Fibroblast of lung (primary cell): ENCODE results near the gene SERF2. TPM values are rescaled to one million over a fixed set of nuclear protein-coding genes. Genes with fewer than 3 reads are reported as not detected.
"Not testable (repeated sequence)": the region's sequence is repeated elsewhere in the genome, so short reads cannot be mapped to it uniquely, and the experiment has no call there.

Experiments
- DNase-seq, 2 donors: peaks; one replicate each; pipeline versions ENCODE4 v3.0.0 to v3.0.0-alpha.2; 2010; ENCODE audit warnings: low read depth in 2 of 2
- H2AFZ ChIP-seq: 2 replicates; pipeline ENCODE4 v1.5.1; 2012; ENCODE audit warnings: low read length, control low read depth, inconsistent platforms
- H3K27ac ChIP-seq: 2 replicates; pipeline ENCODE4 v1.5.1; 2011; ENCODE audit warnings: low read length, control low read depth; ENCODE audit not compliant: insufficient read depth
- H3K27me3 ChIP-seq: 2 replicates; pipeline ENCODE4 v1.5.1; 2011; ENCODE audit warnings: mild to moderate bottlenecking, low read length; ENCODE audit not compliant: control insufficient read depth, insufficient read depth
- H3K36me3 ChIP-seq: 2 replicates; pipeline ENCODE4 v1.5.1; 2011; ENCODE audit warnings: low read length; ENCODE audit not compliant: control insufficient read depth, insufficient read depth
- H3K4me1 ChIP-seq: 2 replicates; pipeline ENCODE4 v1.5.1; 2011; ENCODE audit warnings: low read length; ENCODE audit not compliant: control insufficient read depth, insufficient read depth; ENCODE audit errors: extremely low read depth
- H3K4me2 ChIP-seq: 2 replicates; pipeline ENCODE4 v1.5.1; 2011; ENCODE audit warnings: low read length, control low read depth; ENCODE audit not compliant: insufficient read depth; ENCODE audit errors: extremely low read depth
- H3K4me3 ChIP-seq, 4 experiments: fragments of 200-600 bp in 1 of 4; sonication (generic) in 1 of 4; replicated peaks in 1 of 4; 2 replicates each; pipeline ENCODE4 v1.5.1; 2011 to 2016; ENCODE audit warnings: low read length in 4 of 4, low read depth in 3 of 4, mild to moderate bottlenecking in 3 of 4, control low read depth in 2 of 4, inconsistent platforms in 1 of 4, mixed read lengths in 1 of 4; ENCODE audit not compliant: insufficient read depth in 1 of 4; ENCODE audit errors: control extremely low read depth in 1 of 4
- H3K79me2 ChIP-seq: 2 replicates; pipeline ENCODE4 v1.5.1; 2012; ENCODE audit warnings: mild to moderate bottlenecking, low read length, inconsistent platforms; ENCODE audit not compliant: control insufficient read depth, insufficient read depth
- H3K9ac ChIP-seq: 2 replicates; pipeline ENCODE4 v1.5.1; 2011; ENCODE audit warnings: mild to moderate bottlenecking, low read length, control low read depth; ENCODE audit not compliant: insufficient read depth
- H3K9me3 ChIP-seq: 2 replicates; pipeline ENCODE4 v1.5.1; 2012; ENCODE audit warnings: low read depth, low read length; ENCODE audit not compliant: control insufficient read depth, insufficient read depth
- H4K20me1 ChIP-seq: 2 replicates; pipeline ENCODE4 v1.5.1; 2011; ENCODE audit warnings: low read length; ENCODE audit not compliant: control insufficient read depth, insufficient read depth; ENCODE audit errors: extremely low read depth
- EZH2 ChIP-seq: IDR thresholded peaks from 2 replicates; pipeline ENCODE4 v1.5.1; 2012; ENCODE audit warnings: low read length, control low read depth, mild to moderate bottlenecking; ENCODE audit errors: missing control alignments
- polyA plus RNA-seq, 2 donors: library from polyadenylated mRNA; depleted of rRNA in 1 of 2; stranded (reverse) in 1 of 2; unstranded in 1 of 2; fragments of >200 nt; gene quantifications; 2 replicates each; pipeline ENCODE4 v1.2.1, GENCODE V29; 2011 to 2012; ENCODE audit warnings: missing spikeins in 1 of 2
- total RNA-seq: library from RNA; depleted of rRNA; stranded (reverse); fragments of >200 nt; gene quantifications from 2 replicates; pipeline ENCODE4 v1.2.1, GENCODE V29; 2014
- TF ChIP-seq, protein P1 (sequence below), 2 donors: IDR thresholded peaks in 1 of 2; conservative IDR thresholded peaks in 1 of 2; 1 replicate in 1 of 2; 2 replicates in 1 of 2; pipeline ENCODE4 v1.5.1; 2011 to 2012; ENCODE audit warnings: low read length in 2 of 2, control low read depth in 1 of 2, inconsistent platforms in 1 of 2, low read depth in 1 of 2, mild to moderate bottlenecking in 1 of 2

The SERF2 gene
- total and polyA plus RNA-seq, 2 donors (not counting 1 experiment from before 2014, with no cell fraction given) = 371 to 1,159 TPM

DNA sequence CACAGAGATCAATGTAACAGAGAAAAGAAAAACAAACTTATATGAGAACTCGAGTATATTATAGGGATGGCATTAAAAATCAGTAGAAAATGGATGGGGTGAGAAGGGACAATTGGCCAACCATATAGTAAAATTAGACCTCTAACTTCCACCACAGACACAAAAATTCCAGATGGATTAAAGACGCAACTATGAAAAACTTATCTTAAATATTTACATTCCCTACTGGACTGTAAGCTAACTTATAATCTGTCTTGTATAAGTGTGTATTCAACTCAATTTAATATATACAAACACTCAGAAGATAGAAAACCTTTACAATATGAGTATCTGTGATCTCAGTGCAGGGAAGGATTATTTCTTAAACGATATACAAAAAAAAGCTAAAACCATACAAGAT lies 29.4 kb downstream of the SERF2 start:
- H3K79me2 ChIP-seq = peaks cover 54% of the 10 kb centered on the region
- H3K4me1 ChIP-seq = no peaks in the 10 kb centered on the region
- no peaks in the 10 kb centered on the region for H3K9me3 ChIP-seq
- no peaks in the 10 kb centered on the region for H4K20me1 ChIP-seq
- H3K27ac ChIP-seq = peak overlapping the region; percentile 17
- no peak for TF ChIP-seq EZH2
- TF ChIP-seq, protein P1, sequence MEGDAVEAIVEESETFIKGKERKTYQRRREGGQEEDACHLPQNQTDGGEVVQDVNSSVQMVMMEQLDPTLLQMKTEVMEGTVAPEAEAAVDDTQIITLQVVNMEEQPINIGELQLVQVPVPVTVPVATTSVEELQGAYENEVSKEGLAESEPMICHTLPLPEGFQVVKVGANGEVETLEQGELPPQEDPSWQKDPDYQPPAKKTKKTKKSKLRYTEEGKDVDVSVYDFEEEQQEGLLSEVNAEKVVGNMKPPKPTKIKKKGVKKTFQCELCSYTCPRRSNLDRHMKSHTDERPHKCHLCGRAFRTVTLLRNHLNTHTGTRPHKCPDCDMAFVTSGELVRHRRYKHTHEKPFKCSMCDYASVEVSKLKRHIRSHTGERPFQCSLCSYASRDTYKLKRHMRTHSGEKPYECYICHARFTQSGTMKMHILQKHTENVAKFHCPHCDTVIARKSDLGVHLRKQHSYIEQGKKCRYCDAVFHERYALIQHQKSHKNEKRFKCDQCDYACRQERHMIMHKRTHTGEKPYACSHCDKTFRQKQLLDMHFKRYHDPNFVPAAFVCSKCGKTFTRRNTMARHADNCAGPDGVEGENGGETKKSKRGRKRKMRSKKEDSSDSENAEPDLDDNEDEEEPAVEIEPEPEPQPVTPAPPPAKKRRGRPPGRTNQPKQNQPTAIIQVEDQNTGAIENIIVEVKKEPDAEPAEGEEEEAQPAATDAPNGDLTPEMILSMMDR (conservative IDR thresholded peaks at IDR 0.05 in 1 of 2, IDR thresholded peaks at IDR 0.05 in 1 of 2; ENCODE audit: low read depth in 1 of 2, low read length in 2 of 2) = no peak
- peak in 1 of 2 donors; percentile 61 for DNase-seq
- no peaks in the 10 kb centered on the region for H3K36me3 ChIP-seq
- no peaks in the 10 kb centered on the region for H3K27me3 ChIP-seq
- no peak overlapping the region for H3K9ac ChIP-seq
- H3K4me3 ChIP-seq = peak overlapping the region in 3 of 4 experiments; percentile 28 to 39 (median 33)
- H3K4me2 ChIP-seq = peak overlapping the region; percentile 39
- no peak overlapping the region for H2AFZ ChIP-seq

DNA sequence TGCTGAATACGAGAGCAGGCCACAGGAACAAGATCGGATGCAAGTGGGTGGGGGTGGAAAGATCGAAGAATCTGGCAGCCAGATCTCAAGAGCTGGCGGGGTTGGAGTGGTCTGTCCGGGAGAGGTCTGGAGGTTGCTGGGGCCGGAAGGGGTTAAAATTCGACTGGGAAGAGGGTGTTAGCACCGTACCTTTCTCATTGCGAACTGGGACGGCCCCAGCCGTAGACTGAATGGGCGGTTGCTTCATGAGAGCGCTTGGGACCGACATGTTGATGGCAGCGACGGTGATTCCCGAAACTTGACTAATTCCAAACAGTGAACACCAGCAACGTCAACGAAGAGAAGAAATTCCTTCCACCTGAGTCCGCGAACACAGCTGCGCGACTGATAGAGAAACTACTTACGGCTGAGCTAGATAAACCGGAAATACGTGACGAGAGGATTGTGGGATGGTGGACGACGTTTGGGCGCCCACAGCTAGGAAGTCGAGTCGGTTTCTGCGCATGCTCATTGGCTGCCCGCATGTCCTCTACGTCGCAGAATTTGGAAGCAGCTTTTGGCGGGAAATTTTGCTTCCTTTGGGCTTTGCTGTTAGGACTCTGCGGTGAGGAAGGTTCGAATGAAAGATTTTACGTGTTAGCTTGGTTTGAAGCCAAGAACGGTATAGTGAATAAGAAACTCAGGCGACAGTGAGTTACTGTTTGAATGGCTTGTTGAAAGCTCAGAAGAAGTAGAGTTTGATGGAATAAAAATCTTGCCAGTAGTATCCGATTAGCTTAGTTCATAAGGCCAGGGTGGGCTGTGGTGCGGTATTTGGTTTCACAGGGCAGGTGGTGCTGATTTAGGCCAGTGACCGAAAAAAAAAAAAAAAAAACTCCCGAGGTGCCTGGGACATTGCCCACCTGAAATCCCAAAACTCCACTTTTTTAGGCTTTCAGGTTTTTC lies 32.5 kb downstream of the SERF2 start, which contains the start of gene MFAP1:
Gene MFAP1 (minus strand): TSS at position 389 of the 945 bp plus-strand sequence. CDS start 121 bp downstream, at position 268.
- Histone ChIP-seq H3K4me3 (peak within 1 kb of the TSS; percentile 63 to 98 (median 83)), H3K4me2 (peak within 1 kb of the TSS; percentile 82), H3K36me3 (no peaks in the 10 kb centered on the region), H3K27ac (peak within 1 kb of the TSS; percentile 98), H3K27me3 (no peaks in the 10 kb centered on the region), H3K79me2 (peaks cover 59% of the 10 kb centered on the region), H3K4me1 (peaks cover 3% of the 10 kb centered on the region), H3K9ac (peak within 1 kb of the TSS; percentile 93), H2AFZ (peak within 1 kb of the TSS; percentile 43), H4K20me1 (no peaks in the 10 kb centered on the region), H3K9me3 (no peaks in the 10 kb centered on the region)
- DNase-seq = peak; percentile 98
- TF ChIP-seq, protein P1 (conservative IDR thresholded peaks at IDR 0.05 in 1 of 2, IDR thresholded peaks at IDR 0.05 in 1 of 2; ENCODE audit: low read depth in 1 of 2, low read length in 2 of 2) = no peak
- TF ChIP-seq EZH2 = no peak

DNA sequence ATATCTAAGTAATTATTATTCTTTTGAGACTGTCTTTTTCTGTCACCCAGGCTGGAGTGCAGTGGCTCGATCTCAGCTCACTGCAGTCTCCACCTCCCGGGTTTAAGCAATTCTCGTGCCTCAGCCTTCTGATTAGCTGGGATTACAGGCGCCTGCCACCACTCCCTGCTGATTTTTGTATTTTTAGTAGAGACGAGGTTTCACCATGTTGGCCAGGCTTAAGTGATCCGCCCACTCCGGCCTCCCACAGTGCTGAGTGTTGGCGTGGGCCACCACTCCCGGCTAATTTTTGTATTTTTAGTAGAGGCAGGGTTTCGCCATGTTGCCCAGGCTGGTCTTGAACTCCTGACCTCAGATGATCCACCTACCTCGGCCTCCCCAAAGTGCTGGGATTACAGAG lies 33.2 kb downstream of the SERF2 start:
- H3K9me3 ChIP-seq, H2AFZ ChIP-seq, H3K27me3 ChIP-seq, H3K4me2 ChIP-seq, H3K27ac ChIP-seq, H3K9ac ChIP-seq, H3K4me1 ChIP-seq, H4K20me1 ChIP-seq, H3K36me3 ChIP-seq, H3K4me3 ChIP-seq, DNase-seq: not testable (repeated sequence)
- peaks cover 55% of the 10 kb centered on the region for H3K79me2 ChIP-seq
